Tibial nerve (tissue), 4 donors: Measurements from ENCODE around the gene PLAC8L1.

ENCODE experiments used
- EP300 ChIP-seq, 2 donors: sonication (generic); formaldehyde crosslinking; IDR thresholded peaks; one replicate each; pipeline ENCODE4 v1.6.1; 2017; ENCODE audit warnings: antibody characterized with exemption in 2 of 2, mild to moderate bottlenecking in 1 of 2
- POLR2A ChIP-seq, 2 donors: fragments of 450-650 bp; IDR thresholded peaks; one replicate each; pipeline ENCODE4 v1.6.1; 2017; ENCODE audit warnings: antibody characterized with exemption in 2 of 2, mild to moderate bottlenecking in 2 of 2, moderate library complexity in 2 of 2
- TF ChIP-seq, protein P1 (sequence below), 5 experiments: fragments of 200-600 bp in 3 of 5; fragments of 450-650 bp in 2 of 5; sonication (generic) in 3 of 5; IDR thresholded peaks; one replicate each; pipeline ENCODE4 v1.5.1; 2016 to 2019; ENCODE audit warnings: antibody characterized with exemption in 5 of 5, mild to moderate bottlenecking in 3 of 5, moderate library complexity in 2 of 5

- TF ChIP-seq, protein P1, sequence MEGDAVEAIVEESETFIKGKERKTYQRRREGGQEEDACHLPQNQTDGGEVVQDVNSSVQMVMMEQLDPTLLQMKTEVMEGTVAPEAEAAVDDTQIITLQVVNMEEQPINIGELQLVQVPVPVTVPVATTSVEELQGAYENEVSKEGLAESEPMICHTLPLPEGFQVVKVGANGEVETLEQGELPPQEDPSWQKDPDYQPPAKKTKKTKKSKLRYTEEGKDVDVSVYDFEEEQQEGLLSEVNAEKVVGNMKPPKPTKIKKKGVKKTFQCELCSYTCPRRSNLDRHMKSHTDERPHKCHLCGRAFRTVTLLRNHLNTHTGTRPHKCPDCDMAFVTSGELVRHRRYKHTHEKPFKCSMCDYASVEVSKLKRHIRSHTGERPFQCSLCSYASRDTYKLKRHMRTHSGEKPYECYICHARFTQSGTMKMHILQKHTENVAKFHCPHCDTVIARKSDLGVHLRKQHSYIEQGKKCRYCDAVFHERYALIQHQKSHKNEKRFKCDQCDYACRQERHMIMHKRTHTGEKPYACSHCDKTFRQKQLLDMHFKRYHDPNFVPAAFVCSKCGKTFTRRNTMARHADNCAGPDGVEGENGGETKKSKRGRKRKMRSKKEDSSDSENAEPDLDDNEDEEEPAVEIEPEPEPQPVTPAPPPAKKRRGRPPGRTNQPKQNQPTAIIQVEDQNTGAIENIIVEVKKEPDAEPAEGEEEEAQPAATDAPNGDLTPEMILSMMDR (IDR thresholded peaks at IDR 0.05) = peak; percentile 31 to 67 (median 51)
- no peak for TF ChIP-seq POLR2A (IDR thresholded peaks at IDR 0.05)
- TF ChIP-seq EP300 (IDR thresholded peaks at IDR 0.05) = no peak
These were observed 56.2 kb downstream of the PLAC8L1 start for GRCh38 chr5:146048994-146049703.
